Gastroesophageal sphincter (tissue), 4 donors: ENCODE data around the gene AK8. TPM values are rescaled to one million over a fixed set of nuclear protein-coding genes. Genes with fewer than 3 reads are reported as not detected.

ENCODE experiments used
- ATAC-seq: fragments of 150-250 bp; one replicate; pipeline ENCODE4 v1.9.1; 2016; ENCODE audit warnings: mild to moderate bottlenecking, moderate library complexity
- H3K27ac ChIP-seq, 4 donors: fragments of 200-600 bp; sonication (generic) in 3 of 4; 1 replicate in 3 of 4; 2 replicates in 1 of 4; pipeline ENCODE4 v1.5.1; 2016 to 2019
- H3K27me3 ChIP-seq: fragments of 200-600 bp; sonication (generic); one replicate; pipeline ENCODE4 v1.5.1; 2019
- H3K36me3 ChIP-seq, 2 donors: fragments of 200-600 bp; sonication (generic); one replicate each; pipeline ENCODE4 v1.5.1; 2019; ENCODE audit warnings: control low read depth in 1 of 2
- H3K4me1 ChIP-seq, 3 donors: fragments of 200-600 bp; sonication (generic); 1 replicate in 2 of 3; 2 replicates in 1 of 3; pipeline ENCODE4 v1.5.1; 2016 to 2019; ENCODE audit warnings: control low read depth in 2 of 3
- H3K4me3 ChIP-seq, 2 donors: fragments of 200-600 bp; sonication (generic); one replicate each; pipeline ENCODE4 v1.5.1; 2019; ENCODE audit warnings: mild to moderate bottlenecking in 1 of 2, moderate library complexity in 1 of 2
- H3K9me3 ChIP-seq, 3 donors: fragments of 200-600 bp; sonication (generic); one replicate each; pipeline ENCODE4 v1.5.1; 2017 to 2019; ENCODE audit warnings: control low read depth in 2 of 3
- EP300 ChIP-seq: sonication (generic); formaldehyde crosslinking; IDR thresholded peaks from one replicate; pipeline ENCODE4 v1.6.1; 2017; ENCODE audit warnings: antibody characterized with exemption, mild to moderate bottlenecking
- POLR2A ChIP-seq, 2 donors: fragments of 450-650 bp; IDR thresholded peaks; one replicate each; pipeline ENCODE4 v1.6.1; 2017; ENCODE audit warnings: antibody characterized with exemption in 2 of 2, mild to moderate bottlenecking in 2 of 2, moderate library complexity in 1 of 2
- POLR2AphosphoS5 ChIP-seq: sonication (generic); formaldehyde crosslinking; IDR thresholded peaks from one replicate; pipeline ENCODE4 v1.6.1; 2017; ENCODE audit warnings: antibody characterized with exemption
- WGBS, 2 donors: methylation state at CpG; one replicate each; pipeline ENCODE4 v1.1.5; 2018; ENCODE audit warnings: low coverage in 1 of 2; 5-methylcytosine and 5-hydroxymethylcytosine counted together
- total RNA-seq, 4 donors: library from RNA; depleted of rRNA; stranded (reverse); fragments of >200 nt; gene quantifications; one replicate each; pipeline ENCODE4 v1.1.0, GENCODE V29; 2016
- TF ChIP-seq, protein P1 (sequence below), 4 experiments: fragments of 200-600 bp in 2 of 4; fragments of 450-650 bp in 2 of 4; sonication (generic) in 1 of 4; IDR thresholded peaks; one replicate each; pipeline ENCODE4 v1.5.1; 2017 to 2019; ENCODE audit warnings: antibody characterized with exemption in 4 of 4, mild to moderate bottlenecking in 2 of 4, moderate library complexity in 2 of 4

The AK8 gene
- total RNA-seq, 4 donors from 2014 or later: 0.31 to 0.81 (median 0.63) TPM

DNA sequence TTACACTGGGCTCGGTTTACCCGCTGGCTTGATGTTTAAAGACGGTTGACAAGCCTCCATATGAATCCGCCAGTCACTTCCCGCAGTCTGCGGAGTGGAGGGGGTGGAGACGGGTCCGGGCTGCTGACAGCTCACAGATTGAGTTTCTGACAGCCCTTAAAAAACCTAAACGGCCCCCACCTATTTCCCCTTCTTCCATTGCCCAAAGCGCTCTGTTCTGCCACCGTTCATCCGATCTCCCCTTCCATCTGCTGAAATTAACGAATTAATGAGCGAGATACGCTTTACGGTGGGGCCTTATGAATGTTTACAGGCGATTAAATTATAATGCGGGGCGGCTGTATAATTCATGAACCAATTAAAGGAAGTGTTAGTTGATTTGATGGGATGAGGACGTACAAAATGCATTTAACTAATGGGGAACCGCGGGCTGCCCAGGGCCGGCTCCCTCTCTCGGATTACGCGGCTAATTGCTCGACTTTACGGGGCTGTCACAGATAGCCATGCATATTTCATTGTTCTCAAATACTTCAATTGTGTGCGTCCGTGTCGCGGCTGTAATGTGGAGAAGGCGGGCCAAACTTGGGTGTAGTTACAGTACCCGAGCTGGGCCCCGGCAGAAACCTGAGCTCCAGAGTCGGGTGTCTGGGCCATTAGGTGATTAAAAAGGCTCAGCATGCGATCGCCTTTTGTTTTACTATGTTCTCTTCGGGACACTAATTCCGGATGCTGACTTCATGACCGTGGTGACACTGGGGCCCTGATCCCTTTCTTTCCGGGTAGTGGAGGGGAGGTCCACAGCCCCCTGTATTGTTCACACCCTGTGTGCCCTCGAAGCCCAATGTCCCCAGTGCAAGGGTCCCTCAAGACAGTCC lies 133.0 kb downstream of the AK8 start:
- H3K4me3 ChIP-seq: no peak overlapping the region

DNA sequence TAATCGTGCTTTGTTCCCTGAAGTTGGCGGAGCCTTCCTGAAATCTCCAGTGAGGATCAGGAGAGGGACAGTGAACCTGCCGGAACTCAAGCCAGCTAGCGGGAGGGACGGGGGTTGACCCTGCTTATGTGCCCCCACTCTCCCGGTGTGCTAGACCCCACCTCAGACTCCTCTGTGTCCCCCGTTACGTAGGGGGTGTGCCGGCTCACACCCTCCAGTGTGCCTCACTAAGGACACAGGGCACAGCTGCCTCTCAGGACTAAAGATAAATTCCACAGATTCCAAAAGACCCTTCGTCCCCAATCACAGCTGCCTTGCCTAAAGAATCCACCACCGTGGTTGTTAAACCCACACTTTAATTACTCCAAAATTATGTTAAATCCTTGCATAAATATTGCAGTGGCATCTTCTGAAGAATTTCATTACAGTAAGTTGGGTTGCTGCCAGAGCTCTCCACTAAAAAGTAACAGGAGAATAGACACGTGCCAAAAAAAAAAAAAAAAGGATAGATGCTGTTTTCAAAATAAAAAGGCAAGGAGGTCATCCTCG lies 134.1 kb downstream of the AK8 start:
- no peak for ATAC-seq
- no peaks in the 10 kb centered on the region for H3K36me3 ChIP-seq
- WGBS, 2 donors: 6 to 22% methylated on average over 3 to 9 of the region's 13 CpGs
- H3K4me3 ChIP-seq: no peak overlapping the region
- H3K4me1 ChIP-seq: peaks cover 0 to 18% (median 0%) of the 10 kb centered on the region in 3 donors
- TF ChIP-seq EP300 (no peak), POLR2A (IDR thresholded peaks at IDR 0.05) (no peak), POLR2AphosphoS5 (no peak)
- TF ChIP-seq, protein P1, sequence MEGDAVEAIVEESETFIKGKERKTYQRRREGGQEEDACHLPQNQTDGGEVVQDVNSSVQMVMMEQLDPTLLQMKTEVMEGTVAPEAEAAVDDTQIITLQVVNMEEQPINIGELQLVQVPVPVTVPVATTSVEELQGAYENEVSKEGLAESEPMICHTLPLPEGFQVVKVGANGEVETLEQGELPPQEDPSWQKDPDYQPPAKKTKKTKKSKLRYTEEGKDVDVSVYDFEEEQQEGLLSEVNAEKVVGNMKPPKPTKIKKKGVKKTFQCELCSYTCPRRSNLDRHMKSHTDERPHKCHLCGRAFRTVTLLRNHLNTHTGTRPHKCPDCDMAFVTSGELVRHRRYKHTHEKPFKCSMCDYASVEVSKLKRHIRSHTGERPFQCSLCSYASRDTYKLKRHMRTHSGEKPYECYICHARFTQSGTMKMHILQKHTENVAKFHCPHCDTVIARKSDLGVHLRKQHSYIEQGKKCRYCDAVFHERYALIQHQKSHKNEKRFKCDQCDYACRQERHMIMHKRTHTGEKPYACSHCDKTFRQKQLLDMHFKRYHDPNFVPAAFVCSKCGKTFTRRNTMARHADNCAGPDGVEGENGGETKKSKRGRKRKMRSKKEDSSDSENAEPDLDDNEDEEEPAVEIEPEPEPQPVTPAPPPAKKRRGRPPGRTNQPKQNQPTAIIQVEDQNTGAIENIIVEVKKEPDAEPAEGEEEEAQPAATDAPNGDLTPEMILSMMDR (IDR thresholded peaks at IDR 0.05): no peak
- no peaks in the 10 kb centered on the region for H3K9me3 ChIP-seq
- H3K27me3 ChIP-seq: peaks cover 70% of the 10 kb centered on the region
- H3K27ac ChIP-seq: no peak overlapping the region

More for the DNA sequence above, 133.0 kb downstream of the AK8 start:
- Histone ChIP-seq H3K9me3 (no peaks in the 10 kb centered on the region), H3K36me3 (no peaks in the 10 kb centered on the region), H3K27me3 (peaks cover 64% of the 10 kb centered on the region), H3K4me1 (peaks cover 0 to 18% (median 0%) of the 10 kb centered on the region in 3 donors), H3K27ac (no peak overlapping the region)
- 22 to 34% methylated on average over 21 to 37 of the region's 43 CpGs for WGBS, 2 donors
- TF ChIP-seq POLR2AphosphoS5 (no peak), POLR2A (IDR thresholded peaks at IDR 0.05) (no peak), EP300 (no peak)
- TF ChIP-seq, protein P1 (IDR thresholded peaks at IDR 0.05): no peak
- no peak for ATAC-seq

DNA sequence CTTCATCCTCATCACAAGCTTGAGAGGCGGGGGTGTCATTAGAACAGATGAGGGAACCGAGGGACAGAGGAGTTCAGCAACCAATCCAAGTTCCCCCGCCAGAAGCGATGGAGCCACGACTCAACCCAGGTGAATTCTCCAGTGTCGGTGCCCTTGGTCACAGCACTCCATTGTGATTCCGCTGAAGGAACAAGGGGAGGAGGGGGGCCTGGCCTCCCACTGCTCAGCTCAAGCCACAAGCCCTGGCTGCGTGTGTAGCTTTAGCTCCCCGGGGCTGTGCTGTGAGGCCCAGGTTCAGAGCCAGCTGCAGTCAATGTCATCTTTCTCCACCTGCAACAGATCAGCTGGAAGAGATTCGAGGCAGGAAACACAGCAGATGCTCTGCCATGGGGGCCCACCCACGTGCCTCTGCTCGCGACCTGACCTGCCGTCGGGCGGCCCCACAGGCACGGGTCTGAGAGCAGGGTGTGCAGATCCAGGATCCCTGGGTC lies 135.2 kb downstream of the AK8 start:
- peaks cover 73% of the 10 kb centered on the region for H3K27me3 ChIP-seq
- WGBS, 2 donors: 40% methylated on average over 3 of the region's 17 CpGs

DNA sequence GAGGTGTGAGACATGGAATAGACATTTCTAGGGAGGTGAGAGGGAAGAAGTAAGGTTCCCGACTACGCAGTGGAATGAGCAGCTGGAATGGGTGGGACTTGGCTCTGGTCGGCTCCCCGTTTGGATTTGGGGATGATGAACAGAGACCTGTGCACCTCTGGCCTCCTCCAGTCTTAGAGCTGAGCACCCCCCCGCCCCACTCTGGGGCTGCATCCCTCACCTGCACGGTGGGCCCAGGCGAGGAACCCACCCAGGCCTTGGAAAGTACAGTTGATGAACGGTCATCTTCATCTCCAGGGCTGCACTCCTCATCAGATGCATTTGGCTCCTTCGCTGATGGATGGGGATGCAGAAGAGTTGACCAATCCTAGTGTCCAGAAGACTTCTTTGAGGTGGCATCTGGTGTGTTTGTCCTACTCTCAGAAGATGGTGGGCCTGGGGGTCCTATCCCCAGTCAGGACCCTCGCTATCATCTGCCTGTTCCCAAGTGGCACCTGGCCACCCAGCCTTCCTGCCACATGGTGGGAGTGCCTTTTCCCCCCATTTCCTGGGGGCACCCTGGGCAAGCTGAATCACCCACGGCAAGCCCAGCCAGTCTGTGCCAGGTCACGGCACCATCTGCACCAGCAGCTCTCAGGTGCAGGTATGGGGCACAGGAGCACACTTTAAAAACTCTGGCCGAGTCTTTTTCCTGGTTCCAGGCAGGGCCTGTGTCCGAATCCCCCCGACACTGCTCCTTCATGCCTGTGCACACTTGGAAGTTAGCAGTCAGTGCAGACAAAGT lies 137.4 kb downstream of the AK8 start:
- Histone ChIP-seq H3K36me3 (no peaks in the 10 kb centered on the region), H3K9me3 (no peaks in the 10 kb centered on the region), H3K4me1 (peaks cover 0 to 18% (median 0%) of the 10 kb centered on the region in 3 donors), H3K27ac (no peak overlapping the region), H3K4me3 (no peak overlapping the region), H3K27me3 (peaks cover 68% of the 10 kb centered on the region)
- 68 to 85% methylated on average over 3 to 5 of the region's 15 CpGs for WGBS, 2 donors
- TF ChIP-seq, protein P1 (IDR thresholded peaks at IDR 0.05): no peak
- TF ChIP-seq POLR2A (IDR thresholded peaks at IDR 0.05) (no peak), EP300 (no peak), POLR2AphosphoS5 (no peak)
- ATAC-seq: no peak

More for the DNA sequence above, 135.2 kb downstream of the AK8 start:
- TF ChIP-seq POLR2A (IDR thresholded peaks at IDR 0.05) (no peak), POLR2AphosphoS5 (no peak), EP300 (no peak)
- TF ChIP-seq, protein P1 (IDR thresholded peaks at IDR 0.05): no peak
- Histone ChIP-seq H3K4me3 (no peak overlapping the region), H3K4me1 (peaks cover 0 to 18% (median 0%) of the 10 kb centered on the region in 3 donors), H3K27ac (no peak overlapping the region), H3K9me3 (no peaks in the 10 kb centered on the region), H3K36me3 (no peaks in the 10 kb centered on the region)
- no peak for ATAC-seq
